ENCODE measurements around the gene STXBP6.

Gene STXBP6

DNA sequence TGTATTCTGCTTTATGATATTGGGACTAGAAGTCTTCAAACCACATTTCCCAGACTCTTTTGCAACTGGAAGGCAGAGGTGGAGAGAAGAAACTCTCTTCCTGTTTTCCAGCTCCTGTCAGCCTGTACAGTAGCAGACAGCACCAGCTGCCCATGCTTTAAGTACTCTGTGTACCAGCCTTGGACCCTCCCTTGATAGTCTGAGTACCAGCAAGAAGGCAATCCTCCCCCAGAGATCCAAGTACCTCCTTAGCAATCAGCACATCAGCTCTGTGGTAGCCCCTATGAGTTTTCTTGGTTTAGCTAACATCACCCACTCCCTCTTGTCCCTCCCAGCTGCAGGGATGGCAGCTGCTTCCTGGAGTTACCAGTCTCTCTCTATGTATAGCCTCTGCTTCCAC, 56.3 kb downstream of the STXBP6 start:
- no peak overlapping the region for H3K4me3 ChIP-seq (ENCODE audit: low read depth, low read length)
- no peak for DNase-seq (ENCODE audit: low read depth)
- TF ChIP-seq, protein P1, sequence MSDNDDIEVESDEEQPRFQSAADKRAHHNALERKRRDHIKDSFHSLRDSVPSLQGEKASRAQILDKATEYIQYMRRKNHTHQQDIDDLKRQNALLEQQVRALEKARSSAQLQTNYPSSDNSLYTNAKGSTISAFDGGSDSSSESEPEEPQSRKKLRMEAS (IDR thresholded peaks at IDR 0.05; ENCODE audit: low read depth, low read length), result no peak
- TF ChIP-seq POLR2A (IDR thresholded peaks at IDR 0.05; ENCODE audit: extremely low read depth, insufficient read length), result no peak
- TF ChIP-seq, protein P2, sequence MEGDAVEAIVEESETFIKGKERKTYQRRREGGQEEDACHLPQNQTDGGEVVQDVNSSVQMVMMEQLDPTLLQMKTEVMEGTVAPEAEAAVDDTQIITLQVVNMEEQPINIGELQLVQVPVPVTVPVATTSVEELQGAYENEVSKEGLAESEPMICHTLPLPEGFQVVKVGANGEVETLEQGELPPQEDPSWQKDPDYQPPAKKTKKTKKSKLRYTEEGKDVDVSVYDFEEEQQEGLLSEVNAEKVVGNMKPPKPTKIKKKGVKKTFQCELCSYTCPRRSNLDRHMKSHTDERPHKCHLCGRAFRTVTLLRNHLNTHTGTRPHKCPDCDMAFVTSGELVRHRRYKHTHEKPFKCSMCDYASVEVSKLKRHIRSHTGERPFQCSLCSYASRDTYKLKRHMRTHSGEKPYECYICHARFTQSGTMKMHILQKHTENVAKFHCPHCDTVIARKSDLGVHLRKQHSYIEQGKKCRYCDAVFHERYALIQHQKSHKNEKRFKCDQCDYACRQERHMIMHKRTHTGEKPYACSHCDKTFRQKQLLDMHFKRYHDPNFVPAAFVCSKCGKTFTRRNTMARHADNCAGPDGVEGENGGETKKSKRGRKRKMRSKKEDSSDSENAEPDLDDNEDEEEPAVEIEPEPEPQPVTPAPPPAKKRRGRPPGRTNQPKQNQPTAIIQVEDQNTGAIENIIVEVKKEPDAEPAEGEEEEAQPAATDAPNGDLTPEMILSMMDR (IDR thresholded peaks at IDR 0.05; ENCODE audit: low read depth, low read length), result no peak

DNA sequence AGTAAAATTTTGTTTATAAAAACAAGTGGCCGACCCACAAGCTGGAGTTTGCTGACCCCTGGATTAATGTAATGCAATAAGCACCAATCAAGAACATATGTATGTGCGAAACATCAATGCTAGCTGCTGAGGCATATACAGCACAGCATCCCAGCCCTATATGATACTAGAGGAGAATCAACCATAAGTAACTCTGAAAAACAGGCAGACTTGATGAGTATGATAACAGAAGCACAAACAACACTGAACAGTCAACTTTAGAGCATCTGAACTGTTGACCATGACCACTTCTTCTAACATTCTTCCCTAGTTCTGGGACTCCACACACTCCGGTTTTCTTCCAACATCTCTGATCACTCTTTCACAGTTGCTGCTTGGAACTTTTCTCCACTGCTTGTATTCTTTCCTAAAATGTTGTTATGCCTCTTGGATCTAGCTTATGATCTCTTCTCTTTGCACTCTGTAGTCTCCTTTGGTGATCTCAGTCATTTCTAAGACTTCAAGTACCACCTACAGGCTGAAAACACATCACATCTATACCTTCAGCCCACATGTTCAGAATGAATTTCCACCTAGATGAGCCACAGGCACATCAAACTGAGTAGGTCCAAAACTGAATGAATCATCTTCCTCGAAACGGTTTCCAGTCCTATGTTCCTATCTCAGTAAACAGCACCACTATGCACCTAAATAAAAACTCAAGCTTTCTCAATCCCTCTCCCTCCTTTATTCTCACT, 57.2 kb downstream of the STXBP6 start:
- TF ChIP-seq POLR2A (IDR thresholded peaks at IDR 0.05; ENCODE audit: extremely low read depth, insufficient read length), result no peak
- TF ChIP-seq MYC (IDR thresholded peaks at IDR 0.05; ENCODE audit: low read depth, low read length), result no peak
- TF ChIP-seq, protein P1 (IDR thresholded peaks at IDR 0.05; ENCODE audit: low read depth, low read length), result no peak
- DNase-seq (ENCODE audit: low read depth), result no peak
- H3K4me3 ChIP-seq (ENCODE audit: low read depth, low read length), result no peak overlapping the region

DNA sequence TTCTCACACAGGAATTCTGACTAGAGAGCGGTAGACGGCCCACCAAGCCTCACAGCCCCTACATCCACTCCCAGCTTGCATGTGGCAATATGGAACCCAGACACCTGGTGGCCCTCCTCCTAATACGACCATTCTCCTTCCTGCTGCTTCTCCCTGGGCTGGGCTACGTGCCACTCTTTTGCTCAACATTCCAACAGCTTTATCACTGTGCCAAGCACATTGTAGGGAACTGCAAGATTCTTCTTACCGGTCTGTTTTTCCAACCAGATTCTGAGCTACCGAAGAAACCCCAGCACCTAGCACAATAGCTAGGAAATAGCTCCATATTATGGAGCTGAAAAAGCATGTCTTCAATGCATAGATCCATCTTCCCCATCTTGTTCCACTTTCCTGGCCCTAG, 58.1 kb downstream of the STXBP6 start:
- no peak for DNase-seq (ENCODE audit: low read depth)
- TF ChIP-seq MYC (IDR thresholded peaks at IDR 0.05; ENCODE audit: low read depth, low read length) (no peak), POLR2A (IDR thresholded peaks at IDR 0.05; ENCODE audit: extremely low read depth, insufficient read length) (no peak)
- TF ChIP-seq, protein P1 (IDR thresholded peaks at IDR 0.05; ENCODE audit: low read depth, low read length), result no peak
- TF ChIP-seq, protein P2 (IDR thresholded peaks at IDR 0.05; ENCODE audit: low read depth, low read length), result no peak
- no peak overlapping the region for H3K4me3 ChIP-seq (ENCODE audit: low read depth, low read length)

DNA sequence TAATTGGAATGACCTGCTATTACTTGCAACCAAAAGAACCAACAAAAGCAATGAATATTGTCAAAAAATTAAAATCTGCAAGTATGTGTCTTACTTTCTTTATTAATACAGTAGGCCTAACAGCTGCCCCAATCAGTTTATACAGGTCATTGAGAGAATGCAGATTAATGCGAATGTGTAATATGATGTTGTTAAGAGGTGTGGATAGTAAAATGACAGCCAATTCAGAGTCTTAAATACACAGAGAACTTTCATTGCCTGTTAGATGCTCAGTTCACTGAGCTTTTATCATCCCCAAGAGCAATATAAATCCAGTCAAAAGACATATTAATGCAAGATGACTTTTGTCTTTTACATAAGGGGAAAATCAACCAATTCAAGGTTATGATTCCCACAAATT, 58.7 kb downstream of the STXBP6 start:
- TF ChIP-seq POLR2A (IDR thresholded peaks at IDR 0.05; ENCODE audit: extremely low read depth, insufficient read length) (no peak), MYC (IDR thresholded peaks at IDR 0.05; ENCODE audit: low read depth, low read length) (no peak)
- TF ChIP-seq, protein P2 (IDR thresholded peaks at IDR 0.05; ENCODE audit: low read depth, low read length), result no peak
- TF ChIP-seq, protein P1 (IDR thresholded peaks at IDR 0.05; ENCODE audit: low read depth, low read length), result no peak
- no peak overlapping the region for H3K4me3 ChIP-seq (ENCODE audit: low read depth, low read length)
- DNase-seq (ENCODE audit: low read depth), result no peak

DNA sequence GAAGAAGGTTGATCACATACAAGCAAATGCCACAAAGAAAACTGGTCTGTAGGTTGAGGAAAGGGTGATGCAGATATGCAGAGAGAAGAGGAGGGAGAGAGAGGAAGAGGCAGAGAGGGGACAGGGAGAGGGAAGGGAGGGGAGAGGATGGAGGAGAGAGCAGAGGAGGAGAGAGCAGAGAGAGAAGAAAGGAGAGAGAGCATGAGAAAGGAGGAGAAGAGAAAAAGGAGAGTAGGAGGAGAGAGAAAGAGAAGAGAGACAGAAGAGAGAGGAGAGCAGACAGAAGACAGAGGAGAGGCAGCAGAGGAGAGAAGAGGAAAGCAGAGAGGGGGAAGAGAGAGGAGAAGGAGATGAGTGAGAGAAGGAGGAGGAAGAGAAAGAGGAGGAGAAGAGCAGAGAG, 59.2 kb downstream of the STXBP6 start:
- no peak for DNase-seq (ENCODE audit: low read depth)

DNA sequence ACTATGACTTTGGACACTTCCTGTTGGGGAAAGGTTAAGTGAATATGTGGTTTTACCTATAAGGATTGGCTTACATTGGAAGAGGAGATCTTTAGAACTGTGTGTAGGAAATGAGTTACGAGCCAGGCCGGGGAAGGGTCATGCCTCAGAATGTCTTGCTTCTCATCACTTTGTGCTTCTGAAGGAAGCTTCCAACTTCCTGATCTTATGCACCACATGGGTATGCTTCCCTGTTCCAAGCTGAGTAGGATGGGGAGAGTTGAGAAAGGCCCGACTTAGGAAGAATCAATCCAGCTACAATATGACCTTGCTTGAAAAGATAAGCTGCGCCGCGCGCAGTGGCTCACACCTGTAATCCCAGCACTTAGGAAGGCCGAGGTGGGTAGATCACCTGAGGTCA, 59.9 kb downstream of the STXBP6 start:
- TF ChIP-seq, protein P1 (IDR thresholded peaks at IDR 0.05; ENCODE audit: low read depth, low read length), result no peak
- TF ChIP-seq POLR2A (IDR thresholded peaks at IDR 0.05; ENCODE audit: extremely low read depth, insufficient read length), result no peak
- no peak for TF ChIP-seq MYC (IDR thresholded peaks at IDR 0.05; ENCODE audit: low read depth, low read length)
- TF ChIP-seq, protein P2 (IDR thresholded peaks at IDR 0.05; ENCODE audit: low read depth, low read length), result no peak
- no peak overlapping the region for H3K4me3 ChIP-seq (ENCODE audit: low read depth, low read length)
- no peak for DNase-seq (ENCODE audit: low read depth)

More for the DNA sequence above, 59.2 kb downstream of the STXBP6 start:
- H3K4me3 ChIP-seq (ENCODE audit: low read depth, low read length), result no peak overlapping the region
- TF ChIP-seq, protein P2 (IDR thresholded peaks at IDR 0.05; ENCODE audit: low read depth, low read length), result no peak
- TF ChIP-seq POLR2A (IDR thresholded peaks at IDR 0.05; ENCODE audit: extremely low read depth, insufficient read length) (no peak), MYC (IDR thresholded peaks at IDR 0.05; ENCODE audit: low read depth, low read length) (no peak)
- TF ChIP-seq, protein P1 (IDR thresholded peaks at IDR 0.05; ENCODE audit: low read depth, low read length), result no peak

Data from NB4 (cell line).